Activated naive CD8-positive, alpha-beta T cell treated with anti-CD3 and anti-CD28 coated beads for 36 hours (primary cell): ENCODE data around the gene SOX11. TPM values are rescaled to one million over a fixed set of nuclear protein-coding genes. Genes with fewer than 3 reads are reported as not detected.

Source experiments
- DNase-seq: peaks from one replicate; pipeline ENCODE4 v3.0.0; 2021
- H3K27ac Mint-ChIP-seq: one replicate; pipeline ENCODE4 v1.8.0; 2022; ENCODE audit warnings: mild to moderate bottlenecking, moderate library complexity, mixed read lengths
- H3K27me3 Mint-ChIP-seq: one replicate; pipeline ENCODE4 v1.8.0; 2022; ENCODE audit warnings: mild to moderate bottlenecking, mixed read lengths
- H3K36me3 Mint-ChIP-seq: one replicate; pipeline ENCODE4 v1.8.0; 2021; ENCODE audit warnings: mild to moderate bottlenecking, mixed read lengths
- H3K4me1 Mint-ChIP-seq: one replicate; pipeline ENCODE4 v1.8.0; 2021; ENCODE audit warnings: mixed read lengths
- H3K4me3 Mint-ChIP-seq: one replicate; pipeline ENCODE4 v1.8.0; 2022; ENCODE audit warnings: mild to moderate bottlenecking, moderate library complexity, mixed read lengths
- H3K9me3 Mint-ChIP-seq: one replicate; pipeline ENCODE4 v1.8.0; 2022; ENCODE audit warnings: mixed read lengths
- total RNA-seq, 2 experiments: library from RNA; stranded (reverse); gene quantifications; one replicate each; pipeline ENCODE4 v1.2.3, GENCODE V29; 2021

The SOX11 gene
- total RNA-seq, 2 experiments from 2014 or later: not detected

GRCh38 chr2:5685225-5685624 lies 7.0 kb upstream of the SOX11 start:
- Mint-ChIP-seq H3K36me3 (no peaks in the 10 kb centered on the region), H3K27me3 (peaks cover 41% of the 10 kb centered on the region), H3K4me1 (no peaks in the 10 kb centered on the region), H3K4me3 (no peak overlapping the region), H3K27ac (no peak overlapping the region), H3K9me3 (peaks cover 10% of the 10 kb centered on the region)
- no peak for DNase-seq

GRCh38 chr2:5686068-5686467 lies 6.1 kb upstream of the SOX11 start:
- H3K36me3 Mint-ChIP-seq: peaks cover under 1% of the 10 kb centered on the region
- H3K27me3 Mint-ChIP-seq: peaks cover 47% of the 10 kb centered on the region
- DNase-seq: no peak
- peaks cover 1% of the 10 kb centered on the region for H3K4me1 Mint-ChIP-seq
- no peak overlapping the region for H3K4me3 Mint-ChIP-seq
- no peak overlapping the region for H3K27ac Mint-ChIP-seq
- H3K9me3 Mint-ChIP-seq: peaks cover 10% of the 10 kb centered on the region

GRCh38 chr2:5686536-5686935 lies 5.6 kb upstream of the SOX11 start:
- H3K27me3 Mint-ChIP-seq: peaks cover 52% of the 10 kb centered on the region
- H3K27ac Mint-ChIP-seq: no peak overlapping the region
- peaks cover 1% of the 10 kb centered on the region for H3K36me3 Mint-ChIP-seq
- H3K4me1 Mint-ChIP-seq: peaks cover 2% of the 10 kb centered on the region
- no peak for DNase-seq
- no peak overlapping the region for H3K4me3 Mint-ChIP-seq
- H3K9me3 Mint-ChIP-seq: peaks cover 5% of the 10 kb centered on the region

GRCh38 chr2:5689750-5690149 lies 2.4 kb upstream of the SOX11 start:
- H3K4me3 Mint-ChIP-seq: no peak overlapping the region
- DNase-seq: no peak
- H3K9me3 Mint-ChIP-seq: no peaks in the 10 kb centered on the region
- no peak overlapping the region for H3K27ac Mint-ChIP-seq
- peaks cover 2% of the 10 kb centered on the region for H3K4me1 Mint-ChIP-seq
- peaks cover 1% of the 10 kb centered on the region for H3K36me3 Mint-ChIP-seq
- H3K27me3 Mint-ChIP-seq: peaks cover 69% of the 10 kb centered on the region

GRCh38 chr2:5690286-5690685 lies 1.9 kb upstream of the SOX11 start:
- Mint-ChIP-seq H3K36me3 (peaks cover 1% of the 10 kb centered on the region), H3K27me3 (peaks cover 70% of the 10 kb centered on the region), H3K4me3 (no peak overlapping the region), H3K9me3 (no peaks in the 10 kb centered on the region), H3K27ac (no peak overlapping the region), H3K4me1 (peaks cover 2% of the 10 kb centered on the region)
- no peak for DNase-seq

GRCh38 chr2:5690718-5691220 lies 1.4 kb upstream of the SOX11 start:
- no peaks in the 10 kb centered on the region for H3K9me3 Mint-ChIP-seq
- peaks cover 74% of the 10 kb centered on the region for H3K27me3 Mint-ChIP-seq
- H3K4me3 Mint-ChIP-seq: peak overlapping the region; percentile 16
- peak overlapping the region; percentile 48 for H3K27ac Mint-ChIP-seq
- peaks cover 2% of the 10 kb centered on the region for H3K4me1 Mint-ChIP-seq
- peaks cover 1% of the 10 kb centered on the region for H3K36me3 Mint-ChIP-seq
- DNase-seq: no peak

- peaks cover 1% of the 10 kb centered on the region for H3K36me3 Mint-ChIP-seq
- no peak for DNase-seq
- peak overlapping the region; percentile 16 for H3K4me3 Mint-ChIP-seq
- H3K27ac Mint-ChIP-seq: no peak overlapping the region
- no peaks in the 10 kb centered on the region for H3K9me3 Mint-ChIP-seq
- peaks cover 79% of the 10 kb centered on the region for H3K27me3 Mint-ChIP-seq
- peaks cover 3% of the 10 kb centered on the region for H3K4me1 Mint-ChIP-seq
These were observed 781 bp upstream of the SOX11 start for GRCh38 chr2:5691221-5691984.

- no peak for DNase-seq
- no peaks in the 10 kb centered on the region for H3K9me3 Mint-ChIP-seq
- peaks cover 1% of the 10 kb centered on the region for H3K36me3 Mint-ChIP-seq
- H3K27ac Mint-ChIP-seq: peak overlapping the region; percentile 29
- H3K4me1 Mint-ChIP-seq: peaks cover 3% of the 10 kb centered on the region
- no peak overlapping the region for H3K4me3 Mint-ChIP-seq
- H3K27me3 Mint-ChIP-seq: peaks cover 79% of the 10 kb centered on the region
These were observed 540 bp downstream of the SOX11 start for GRCh38 chr2:5692561-5693286.

- DNase-seq: no peak
- Mint-ChIP-seq H3K4me3 (no peak overlapping the region), H3K36me3 (peaks cover 1% of the 10 kb centered on the region), H3K27me3 (peaks cover 84% of the 10 kb centered on the region), H3K9me3 (no peaks in the 10 kb centered on the region), H3K27ac (peak overlapping the region; percentile 2), H3K4me1 (peaks cover 3% of the 10 kb centered on the region)
These were observed 1.4 kb downstream of the SOX11 start for GRCh38 chr2:5693287-5694201.

GRCh38 chr2:5694306-5694705 lies 2.1 kb downstream of the SOX11 start:
- Mint-ChIP-seq H3K4me1 (peaks cover 3% of the 10 kb centered on the region), H3K36me3 (peaks cover 1% of the 10 kb centered on the region), H3K27ac (no peak overlapping the region), H3K27me3 (peaks cover 84% of the 10 kb centered on the region), H3K9me3 (no peaks in the 10 kb centered on the region), H3K4me3 (no peak overlapping the region)
- no peak for DNase-seq

- no peak overlapping the region for H3K27ac Mint-ChIP-seq
- peaks cover 3% of the 10 kb centered on the region for H3K4me1 Mint-ChIP-seq
- H3K9me3 Mint-ChIP-seq: no peaks in the 10 kb centered on the region
- H3K36me3 Mint-ChIP-seq: peaks cover 1% of the 10 kb centered on the region
- peak overlapping the region; percentile 62 for H3K4me3 Mint-ChIP-seq
- H3K27me3 Mint-ChIP-seq: peaks cover 86% of the 10 kb centered on the region
- no peak for DNase-seq
These were observed 3.6 kb downstream of the SOX11 start for GRCh38 chr2:5695654-5696403.

GRCh38 chr2:5696404-5696944 lies 4.3 kb downstream of the SOX11 start:
- H3K36me3 Mint-ChIP-seq: no peaks in the 10 kb centered on the region
- no peak for DNase-seq

GRCh38 chr2:5696945-5697521 lies 4.8 kb downstream of the SOX11 start:
- Mint-ChIP-seq H3K27ac (no peak overlapping the region), H3K27me3 (peaks cover 87% of the 10 kb centered on the region), H3K36me3 (no peaks in the 10 kb centered on the region), H3K4me3 (no peak overlapping the region), H3K4me1 (peaks cover 2% of the 10 kb centered on the region), H3K9me3 (no peaks in the 10 kb centered on the region)
- no peak for DNase-seq

More at GRCh38 chr2:5696404-5696944, 4.3 kb downstream of the SOX11 start:
- no peak overlapping the region for H3K27ac Mint-ChIP-seq
- peaks cover 86% of the 10 kb centered on the region for H3K27me3 Mint-ChIP-seq
- H3K4me3 Mint-ChIP-seq: no peak overlapping the region
- H3K9me3 Mint-ChIP-seq: no peaks in the 10 kb centered on the region
- H3K4me1 Mint-ChIP-seq: peaks cover 2% of the 10 kb centered on the region

- H3K27ac Mint-ChIP-seq: no peak overlapping the region
- H3K36me3 Mint-ChIP-seq: no peaks in the 10 kb centered on the region
- H3K4me1 Mint-ChIP-seq: peaks cover 2% of the 10 kb centered on the region
- H3K27me3 Mint-ChIP-seq: peaks cover 86% of the 10 kb centered on the region
- no peak overlapping the region for H3K4me3 Mint-ChIP-seq
- no peak for DNase-seq
- no peaks in the 10 kb centered on the region for H3K9me3 Mint-ChIP-seq
These were observed 5.4 kb downstream of the SOX11 start for GRCh38 chr2:5697562-5697961.
